ENCODE data around the gene AP4M1.

AP4M1 gene

GRCh38 chr7:100141555-100141949 is 40.1 kb downstream of the AP4M1 start:
- Histone ChIP-seq H3K4me3 (ENCODE audit: low read depth, low read length) (no peak overlapping the region), H3K4me1 (ENCODE audit: control insufficient read depth, insufficient read depth, low read length) (no peaks in the 10 kb centered on the region), H3K27ac (ENCODE audit: extremely low read depth, low read depth, low read length) (no peak overlapping the region), H3K9me3 (ENCODE audit: control insufficient read depth, insufficient read depth, low read depth, low read length) (no peaks in the 10 kb centered on the region), H3K36me3 (ENCODE audit: control insufficient read depth in 2 of 2, insufficient read depth in 1 of 2, low read length in 2 of 2) (no peaks in the 10 kb centered on the region)
- CTCF ChIA-PET, result interaction anchor here (1.5 to 2.6 kb wide), 2 partner anchors 10 to 13 kb away, joined by 8 to 33 read pairs; no protein-coding TSS in a partner anchor
- TF ChIP-seq ZNF341 (tag by site-specific recombination; IDR thresholded peaks at IDR 0.05; ENCODE audit: low read depth) (no peak), ZNF544 (tag by site-specific recombination; IDR thresholded peaks at IDR 0.05) (no peak), ZSCAN4 (tag by site-specific recombination; IDR thresholded peaks at IDR 0.05) (no peak), ZNF398 (tag by site-specific recombination; IDR thresholded peaks at IDR 0.05) (no peak), ZNF660 (tag by site-specific recombination; IDR thresholded peaks at IDR 0.05) (no peak), BCL11B (tag by site-specific recombination; IDR thresholded peaks at IDR 0.05; ENCODE audit: low read depth) (no peak), PRDM6 (tag by site-specific recombination; IDR thresholded peaks at IDR 0.05) (no peak), GLI2 (tag by site-specific recombination; IDR thresholded peaks at IDR 0.05; ENCODE audit: borderline replicate concordance, low read depth) (no peak), ZNF335 (tag by site-specific recombination; conservative IDR thresholded peaks at IDR 0.05) (no peak)
- POLR2A ChIA-PET, result interaction anchor here (0.9 kb wide), 1 partner anchor 40 kb away, joined by 5 read pairs; the partner anchor contains the start of gene AP4M1

GRCh38 chr7:100142461-100142860 is 41.0 kb downstream of the AP4M1 start:
- H3K36me3 ChIP-seq (ENCODE audit: control insufficient read depth in 2 of 2, insufficient read depth in 1 of 2, low read length in 2 of 2), result no peaks in the 10 kb centered on the region
- POLR2A ChIA-PET, result interaction anchor here (0.7 to 0.9 kb wide), 2 partner anchors 12 to 41 kb away, joined by 4 to 5 read pairs; partner anchors contain the start of gene AP4M1
- CTCF ChIA-PET, result interaction anchor here (0.6 to 2.6 kb wide), 2 partner anchors 11 to 74 kb away, joined by 3 to 33 read pairs; no protein-coding TSS in a partner anchor
- H3K4me3 ChIP-seq (ENCODE audit: low read depth, low read length), result no peak overlapping the region
- H3K9me3 ChIP-seq (ENCODE audit: control insufficient read depth, insufficient read depth, low read depth, low read length), result no peaks in the 10 kb centered on the region
- no peak for TF ChIP-seq ZNF112 (tag by site-specific recombination; IDR thresholded peaks at IDR 0.05)
- TF ChIP-seq KLF16 (tag by site-specific recombination; IDR thresholded peaks at IDR 0.05), result no peak
- TF ChIP-seq ZNF704 (tag by site-specific recombination; IDR thresholded peaks at IDR 0.05), result no peak
- TF ChIP-seq ZNF311 (tag by site-specific recombination; IDR thresholded peaks at IDR 0.05; ENCODE audit: borderline replicate concordance), result no peak
- no peak for TF ChIP-seq KLF9 (tag by site-specific recombination; IDR thresholded peaks at IDR 0.05; ENCODE audit: low read depth)
- TF ChIP-seq SCRT1 (tag by site-specific recombination; IDR thresholded peaks at IDR 0.05; ENCODE audit: borderline replicate concordance), result no peak
- no peak for TF ChIP-seq ZNF585B (tag by site-specific recombination; IDR thresholded peaks at IDR 0.05)
- TF ChIP-seq KLF8 (tag by site-specific recombination; IDR thresholded peaks at IDR 0.05), result no peak
- TF ChIP-seq GFI1B (tag by site-specific recombination; IDR thresholded peaks at IDR 0.05), result no peak
- no peak for TF ChIP-seq ZBTB20 (tag by site-specific recombination; IDR thresholded peaks at IDR 0.05)
- no peak for TF ChIP-seq SP7 (tag by site-specific recombination; IDR thresholded peaks at IDR 0.05)
- no peak for TF ChIP-seq INSM2 (tag by site-specific recombination; IDR thresholded peaks at IDR 0.05)
- H3K4me1 ChIP-seq (ENCODE audit: control insufficient read depth, insufficient read depth, low read length), result no peaks in the 10 kb centered on the region
- no peak overlapping the region for H3K27ac ChIP-seq (ENCODE audit: extremely low read depth, low read depth, low read length)
